GM23248 (cell line): ENCODE data around the gene SYNPR. TPM values are rescaled to one million over a fixed set of nuclear protein-coding genes. Genes with fewer than 3 reads are reported as not detected.

ENCODE experiments used
- DNase-seq: peaks from one replicate; pipeline ENCODE4 v3.0.0-alpha.2; 2015
- H2AFZ ChIP-seq: fragments of 200-600 bp; sonication (generic); 2 replicates; pipeline ENCODE4 v1.6.1; 2016; ENCODE audit warnings: antibody characterized with exemption
- H3F3A ChIP-seq: fragments of 200-600 bp; sonication (generic); 2 replicates; pipeline ENCODE4 v1.6.1; 2016; ENCODE audit warnings: mild to moderate bottlenecking, antibody characterized with exemption, mixed run types; ENCODE audit not compliant: insufficient read depth
- H3K27ac ChIP-seq: fragments of 200-600 bp; sonication (generic); 2 replicates; pipeline ENCODE4 v1.5.1; 2016; ENCODE audit warnings: mild to moderate bottlenecking
- H3K27me3 ChIP-seq: fragments of 200-600 bp; sonication (generic); replicated peaks from 2 replicates; pipeline ENCODE4 v1.6.1; 2016; ENCODE audit warnings: mild to moderate bottlenecking; ENCODE audit not compliant: insufficient read depth
- H3K36me3 ChIP-seq: fragments of 200-600 bp; sonication (generic); 2 replicates; pipeline ENCODE4 v1.6.1; 2016; ENCODE audit warnings: low read depth, mild to moderate bottlenecking
- H3K4me1 ChIP-seq: fragments of 200-600 bp; sonication (generic); 2 replicates; pipeline ENCODE4 v1.6.1; 2016; ENCODE audit warnings: mild to moderate bottlenecking; ENCODE audit not compliant: insufficient read depth
- H3K4me2 ChIP-seq: fragments of 200-600 bp; sonication (generic); one replicate; pipeline ENCODE4 v1.6.1; 2016; ENCODE audit warnings: mild to moderate bottlenecking; ENCODE audit not compliant: unreplicated experiment
- H3K4me3 ChIP-seq: fragments of 200-600 bp; sonication (generic); 2 replicates; pipeline ENCODE4 v1.5.1; 2016; ENCODE audit warnings: mild to moderate bottlenecking
- H3K79me2 ChIP-seq: fragments of 200-600 bp; sonication (generic); 2 replicates; pipeline ENCODE4 v1.6.1; 2016; ENCODE audit warnings: mild to moderate bottlenecking; ENCODE audit not compliant: insufficient read depth
- H3K9ac ChIP-seq: fragments of 200-600 bp; sonication (generic); 2 replicates; pipeline ENCODE4 v1.6.1; 2016; ENCODE audit warnings: mild to moderate bottlenecking
- H3K9me2 ChIP-seq: fragments of 200-600 bp; sonication (generic); 2 replicates; pipeline ENCODE4 v1.6.1; 2016; ENCODE audit warnings: mixed run types, mild to moderate bottlenecking, moderate library complexity; ENCODE audit not compliant: insufficient read depth
- H3K9me3 ChIP-seq: fragments of 200-600 bp; sonication (generic); one replicate; pipeline ENCODE4 v1.6.1; 2017; ENCODE audit warnings: low read depth
- H4K20me1 ChIP-seq: fragments of 200-600 bp; sonication (generic); 2 replicates; pipeline ENCODE4 v1.6.0; 2016; ENCODE audit not compliant: insufficient read depth
- EZH2 ChIP-seq: fragments of 200-600 bp; sonication (generic); IDR thresholded peaks from 2 replicates; pipeline ENCODE4 v1.6.1; 2018; ENCODE audit warnings: antibody characterized with exemption, mild to moderate bottlenecking; ENCODE audit not compliant: insufficient read depth, poor library complexity, severe bottlenecking
- EZH2phosphoT487 ChIP-seq: fragments of 200-600 bp; sonication (generic); IDR thresholded peaks from 2 replicates; pipeline ENCODE4 v1.6.1; 2018; ENCODE audit warnings: antibody characterized with exemption, moderate library complexity, mild to moderate bottlenecking, low read depth; ENCODE audit not compliant: insufficient read depth
- WGBS, 2 experiments: methylation state at CpG; one replicate each; pipeline ENCODE4 v1.1.6; 2015 to 2017; ENCODE audit warnings: low lambda C conversion rate in 2 of 2, low coverage in 1 of 2; ENCODE audit errors: missing lambda C conversion rate in 2 of 2; 5-methylcytosine and 5-hydroxymethylcytosine counted together
- in situ Hi-C: fragments of 300-500 bp; cut with MboI; formaldehyde crosslinking; loops from 2 replicates; pipeline ENCODE4 v1.15.0; 2020
- polyA plus RNA-seq: library from polyadenylated mRNA; unstranded; fragments of >200 nt; fragmentation: Nextera tagmentation; extraction: Ambion mirVana; gene quantifications from 2 replicates; pipeline ENCODE4 v1.2.1, GENCODE V29; 2016
- total RNA-seq: library from RNA; depleted of rRNA; stranded (reverse); fragments of >200 nt; shearing (Covaris generic); gene quantifications from 2 replicates; pipeline ENCODE4 v1.2.3, GENCODE V29; 2014

Gene SYNPR
- total and polyA plus RNA-seq, 2 experiments from 2014 or later: not detected

- H3K4me1 ChIP-seq: no peaks in the 10 kb centered on the region
- H3F3A ChIP-seq: no peaks in the 10 kb centered on the region
- no peak overlapping the region for H2AFZ ChIP-seq
- no peak overlapping the region for H3K27ac ChIP-seq
- no peak overlapping the region for H3K4me2 ChIP-seq
- H3K9ac ChIP-seq: no peak overlapping the region
- H3K9me2 ChIP-seq: no peaks in the 10 kb centered on the region
- no peak for DNase-seq
- no peaks in the 10 kb centered on the region for H4K20me1 ChIP-seq
- H3K79me2 ChIP-seq: no peaks in the 10 kb centered on the region
- H3K9me3 ChIP-seq: no peaks in the 10 kb centered on the region
- H3K4me3 ChIP-seq: no peak overlapping the region
- in situ Hi-C loops: no loop called here
- H3K27me3 ChIP-seq: peaks cover 4% of the 10 kb centered on the region; the same call in 1 of the 2 replicates
- H3K36me3 ChIP-seq: no peaks in the 10 kb centered on the region
- no peak for TF ChIP-seq EZH2
- no peak for TF ChIP-seq EZH2phosphoT487
Measured at GRCh38 chr3:63563572-63563971, 285.5 kb downstream of the SYNPR start.

- H3K4me2 ChIP-seq: no peak overlapping the region
- no peaks in the 10 kb centered on the region for H3K9me3 ChIP-seq
- H3K4me1 ChIP-seq: no peaks in the 10 kb centered on the region
- H3K79me2 ChIP-seq: no peaks in the 10 kb centered on the region
- H3K9ac ChIP-seq: no peak overlapping the region
- H2AFZ ChIP-seq: no peak overlapping the region
- no peaks in the 10 kb centered on the region for H3K9me2 ChIP-seq
- TF ChIP-seq EZH2phosphoT487: no peak
- TF ChIP-seq EZH2: no peak
- H3K4me3 ChIP-seq: no peak overlapping the region
- H3K36me3 ChIP-seq: no peaks in the 10 kb centered on the region
- WGBS, 2 experiments: 73 to 77% methylated on average over 6 of the region's 6 CpGs
- H4K20me1 ChIP-seq: no peaks in the 10 kb centered on the region
- peaks cover 4% of the 10 kb centered on the region; the same call in 1 of the 2 replicates for H3K27me3 ChIP-seq
- H3K27ac ChIP-seq: no peak overlapping the region
- no peak for DNase-seq
- in situ Hi-C loops: no loop called here
- H3F3A ChIP-seq: no peaks in the 10 kb centered on the region
Measured at GRCh38 chr3:63565220-63565619, 287.1 kb downstream of the SYNPR start.

GRCh38 chr3:63571682-63572081 is 293.6 kb downstream of the SYNPR start:
- Histone ChIP-seq H3K36me3 (no peaks in the 10 kb centered on the region), H2AFZ (no peak overlapping the region), H3K9ac (no peak overlapping the region), H3F3A (no peaks in the 10 kb centered on the region), H3K4me3 (no peak overlapping the region), H4K20me1 (no peaks in the 10 kb centered on the region), H3K4me1 (no peaks in the 10 kb centered on the region), H3K9me3 (no peaks in the 10 kb centered on the region), H3K27me3 (0 out of 2 replicates have a peak, but pooled peaks cover 5% of the 10 kb centered on the region), H3K27ac (no peak overlapping the region), H3K9me2 (peaks cover 4% of the 10 kb centered on the region; the same call in 1 of the 2 replicates), H3K79me2 (no peaks in the 10 kb centered on the region), H3K4me2 (no peak overlapping the region)
- in situ Hi-C loops: no loop called here
- WGBS, 2 experiments: 51 to 58% methylated on average over 3 of the region's 3 CpGs
- no peak for DNase-seq
- TF ChIP-seq EZH2phosphoT487 (no peak), EZH2 (no peak)

- Histone ChIP-seq H3K27ac (no peak overlapping the region), H3K27me3 (no peaks in the 10 kb centered on the region), H3K4me2 (no peak overlapping the region), H3K4me1 (no peaks in the 10 kb centered on the region), H3K4me3 (no peak overlapping the region), H3K9ac (no peak overlapping the region), H4K20me1 (no peaks in the 10 kb centered on the region), H3K36me3 (no peaks in the 10 kb centered on the region), H2AFZ (no peak overlapping the region), H3K79me2 (no peaks in the 10 kb centered on the region), H3F3A (no peaks in the 10 kb centered on the region), H3K9me2 (peaks cover 4% of the 10 kb centered on the region; the same call in 1 of the 2 replicates), H3K9me3 (no peaks in the 10 kb centered on the region)
- 54 to 69% methylated on average over 2 of the region's 2 CpGs for WGBS, 2 experiments
- TF ChIP-seq EZH2phosphoT487 (no peak), EZH2 (no peak)
- in situ Hi-C loops: no loop called here
- DNase-seq: no peak
Measured at GRCh38 chr3:63576846-63577245, 298.7 kb downstream of the SYNPR start.

- H3K79me2 ChIP-seq: no peaks in the 10 kb centered on the region
- H3F3A ChIP-seq: no peaks in the 10 kb centered on the region
- in situ Hi-C loops: no loop called here
- H3K9me3 ChIP-seq: no peaks in the 10 kb centered on the region
- 49 to 52% methylated on average over 2 of the region's 2 CpGs for WGBS, 2 experiments
- H4K20me1 ChIP-seq: no peaks in the 10 kb centered on the region
- H3K4me3 ChIP-seq: no peak overlapping the region
- no peak for DNase-seq
- peaks cover 8% of the 10 kb centered on the region; the same call in 1 of the 2 replicates for H3K9me2 ChIP-seq
- no peak for TF ChIP-seq EZH2
- TF ChIP-seq EZH2phosphoT487: no peak
- no peak overlapping the region for H3K4me2 ChIP-seq
- no peak overlapping the region for H2AFZ ChIP-seq
- no peak overlapping the region for H3K27ac ChIP-seq
- no peaks in the 10 kb centered on the region for H3K36me3 ChIP-seq
- H3K4me1 ChIP-seq: peaks cover 5% of the 10 kb centered on the region; the same call in 1 of the 2 replicates
- no peak overlapping the region for H3K9ac ChIP-seq
- H3K27me3 ChIP-seq: no peaks in the 10 kb centered on the region
Measured at GRCh38 chr3:63578858-63579257, 300.8 kb downstream of the SYNPR start.
